ENCODE measurements around the gene ZNF764.

Gene ZNF764

GRCh38 chr16:30530163-30531037 lies 27.8 kb downstream of the ZNF764 start:
- DNase-seq (ENCODE audit: low read depth) = peak; percentile 37
- H3K4me3 ChIP-seq (ENCODE audit: low read length) = no peak overlapping the region
- TF ChIP-seq CTCF (IDR thresholded peaks at IDR 0.05; ENCODE audit: insufficient read depth, low read depth, low read length, missing control alignments) = no peak

GRCh38 chr16:30528799-30529457 lies 29.2 kb downstream of the ZNF764 start:
- DNase-seq (ENCODE audit: low read depth) = no peak
- no peak overlapping the region for H3K4me3 ChIP-seq (ENCODE audit: low read length)

GRCh38 chr16:30527635-30528178 lies 30.5 kb downstream of the ZNF764 start:
- H3K4me3 ChIP-seq (ENCODE audit: low read length) = peak overlapping the region; percentile 31
- DNase-seq (ENCODE audit: low read depth) = peak; percentile 98
- no peak for TF ChIP-seq CTCF (IDR thresholded peaks at IDR 0.05; ENCODE audit: insufficient read depth, low read depth, low read length, missing control alignments)

More at GRCh38 chr16:30528799-30529457, 29.2 kb downstream of the ZNF764 start:
- TF ChIP-seq CTCF (IDR thresholded peaks at IDR 0.05; ENCODE audit: insufficient read depth, low read depth, low read length, missing control alignments) = no peak

GRCh38 chr16:30526823-30527634 lies 31.1 kb downstream of the ZNF764 start:
- DNase-seq (ENCODE audit: low read depth) = peak; percentile 98
- TF ChIP-seq CTCF (IDR thresholded peaks at IDR 0.05; ENCODE audit: insufficient read depth, low read depth, low read length, missing control alignments) = peak; percentile 24
- peak overlapping the region; percentile 71 for H3K4me3 ChIP-seq (ENCODE audit: low read length)

- peak within 1 kb of the TSS; percentile 71 for H3K4me3 ChIP-seq (ENCODE audit: low read length)
- DNase-seq (ENCODE audit: low read depth) = no peak
- TF ChIP-seq CTCF (IDR thresholded peaks at IDR 0.05; ENCODE audit: insufficient read depth, low read depth, low read length, missing control alignments) = no peak
Observed at GRCh38 chr16:30526137-30526822, 31.9 kb downstream of the ZNF764 start, which contains the start of gene ZNF768. TSS of gene ZNF768 (minus strand) at chr16:30526566. CDS start at chr16:30526413, 153 bp downstream.

- TF ChIP-seq CTCF (IDR thresholded peaks at IDR 0.05; ENCODE audit: insufficient read depth, low read depth, low read length, missing control alignments) = no peak
- peak overlapping the region; percentile 71 for H3K4me3 ChIP-seq (ENCODE audit: low read length)
- no peak for DNase-seq (ENCODE audit: low read depth)
Observed at GRCh38 chr16:30525844-30526136, 32.4 kb downstream of the ZNF764 start.
